Cerebellar nuclear complex (tissue), 1 donor: ENCODE data around the gene DLEC1.
"Not testable (repeated sequence)": the region's sequence is repeated elsewhere in the genome, so short reads cannot be mapped to it uniquely, and the experiment has no call there.

Experiments used
- DNase-seq, 2 experiments: peaks; one replicate each; lab custom pipeline; 2025; lab: John Stamatoyannopoulos, UW

DLEC1 gene

GRCh38 chr3:38038447-38038911, 529 bp upstream of the DLEC1 start:
- DNase-seq, result no peak

GRCh38 chr3:38039899-38040261, 872 bp downstream of the DLEC1 start:
- DNase-seq, result no peak

GRCh38 chr3:38040401-38040800, 1.4 kb downstream of the DLEC1 start:
- DNase-seq, result no peak

GRCh38 chr3:38043486-38043885, 4.5 kb downstream of the DLEC1 start:
- no peak for DNase-seq

- no peak for DNase-seq
Observed at GRCh38 chr3:38046027-38046426, 7.0 kb downstream of the DLEC1 start.

GRCh38 chr3:38046821-38047220, 7.8 kb downstream of the DLEC1 start:
- no peak for DNase-seq

GRCh38 chr3:38047896-38048295, 8.9 kb downstream of the DLEC1 start:
- no peak for DNase-seq

GRCh38 chr3:38049358-38050126, 10.5 kb downstream of the DLEC1 start:
- DNase-seq, result no peak

GRCh38 chr3:38051131-38051530, 12.1 kb downstream of the DLEC1 start:
- DNase-seq, result no peak

- DNase-seq, result not testable (repeated sequence)
Observed at GRCh38 chr3:38053286-38053685, 14.3 kb downstream of the DLEC1 start.

GRCh38 chr3:38053813-38054498, 14.9 kb downstream of the DLEC1 start:
- not testable (repeated sequence) for DNase-seq

GRCh38 chr3:38054499-38055001, 15.5 kb downstream of the DLEC1 start:
- no peak for DNase-seq

GRCh38 chr3:38059148-38059547, 20.1 kb downstream of the DLEC1 start:
- DNase-seq, result no peak

- no peak for DNase-seq
Observed at GRCh38 chr3:38059591-38059990, 20.6 kb downstream of the DLEC1 start.

GRCh38 chr3:38062809-38063208, 23.8 kb downstream of the DLEC1 start:
- DNase-seq, result no peak

GRCh38 chr3:38064453-38064852, 25.4 kb downstream of the DLEC1 start:
- not testable (repeated sequence) for DNase-seq

- no peak for DNase-seq
Observed at GRCh38 chr3:38067508-38068233, 28.7 kb downstream of the DLEC1 start.

GRCh38 chr3:38070013-38070412, 31.0 kb downstream of the DLEC1 start:
- no peak for DNase-seq

- not testable (repeated sequence) for DNase-seq
Observed at GRCh38 chr3:38077073-38077472, 38.1 kb downstream of the DLEC1 start.

GRCh38 chr3:38082296-38082695, 43.3 kb downstream of the DLEC1 start:
- not testable (repeated sequence) for DNase-seq

GRCh38 chr3:38083254-38083653, 44.2 kb downstream of the DLEC1 start:
- not testable (repeated sequence) for DNase-seq

GRCh38 chr3:38083871-38084333, 44.9 kb downstream of the DLEC1 start:
- DNase-seq, result no peak
